Astrocyte (in vitro differentiated cells and primary cell): ENCODE data around the gene NCBP2.

Source experiments
- CTCF ChIP-seq: IDR thresholded peaks from 2 replicates; pipeline ENCODE4 v1.5.1; 2011; ENCODE audit warnings: low read depth, mild to moderate bottlenecking, inconsistent platforms, low read length, moderate library complexity; ENCODE audit not compliant: insufficient read depth
- EZH2 ChIP-seq: IDR thresholded peaks from 2 replicates; pipeline ENCODE4 v1.6.1; 2012; ENCODE audit warnings: mild to moderate bottlenecking, low read length, inconsistent platforms; ENCODE audit not compliant: insufficient read depth

DNA sequence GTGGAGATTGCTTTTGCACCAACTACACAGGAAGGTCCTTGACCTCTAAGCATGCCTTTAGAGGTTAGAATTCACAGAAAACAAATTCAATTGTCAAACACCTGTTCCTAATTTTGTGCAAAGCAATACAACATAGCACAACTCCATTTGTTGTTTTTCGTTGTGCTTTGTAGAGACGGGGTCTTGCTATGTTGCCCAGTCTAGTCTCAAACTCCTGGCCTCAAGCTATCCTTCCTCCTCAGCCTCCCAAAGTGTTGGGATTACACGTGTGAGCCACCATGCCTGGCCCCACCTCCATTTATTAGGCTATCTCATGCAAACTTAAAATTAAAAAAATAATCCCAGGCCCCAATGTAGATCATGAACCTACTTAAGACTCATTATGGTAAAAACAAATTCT lies 6.0 kb downstream of the NCBP2 start:
- TF ChIP-seq CTCF, result no peak
- no peak for TF ChIP-seq EZH2
